SK-N-SH (cell line): ENCODE measurements around the gene PTBP1.

Source experiments
- CHD2 ChIP-seq: fragments of 150-350 bp; IDR thresholded peaks from 2 replicates; pipeline ENCODE4 v1.6.1; 2018; ENCODE audit warnings: low read length; ENCODE audit not compliant: partially characterized antibody
- EZH2phosphoT487 ChIP-seq: fragments of 200-600 bp; sonication (generic); IDR thresholded peaks from 2 replicates; pipeline ENCODE4 v1.6.1; 2017; ENCODE audit warnings: low read depth, mixed run types, mild to moderate bottlenecking, antibody characterized with exemption, moderate library complexity, borderline replicate concordance
- MXI1 ChIP-seq: IDR thresholded peaks from 2 replicates; pipeline ENCODE4 v1.6.1; 2012; ENCODE audit warnings: mild to moderate bottlenecking, low read depth, low read length, improper control_type of control experiment
- POLR2AphosphoS5 ChIP-seq: IDR thresholded peaks from 2 replicates; pipeline ENCODE4 v1.6.1; 2012; ENCODE audit warnings: low read depth, low read length
- REST ChIP-seq: IDR thresholded peaks from 2 replicates; pipeline ENCODE4 v1.6.1; 2012; ENCODE audit warnings: mild to moderate bottlenecking, low read depth, low read length, moderate library complexity
- SIN3A ChIP-seq: IDR thresholded peaks from 2 replicates; pipeline ENCODE4 v1.6.1; 2012; ENCODE audit warnings: low read depth, mild to moderate bottlenecking, low read length, moderate library complexity, borderline replicate concordance
- TF ChIP-seq, protein P1 (sequence below): fragments of 200-600 bp; sonication (generic); IDR thresholded peaks from 2 replicates; pipeline ENCODE4 v1.6.1; 2017; ENCODE audit warnings: antibody characterized with exemption, mild to moderate bottlenecking, moderate library complexity
- TF ChIP-seq, protein P2 (sequence below): IDR thresholded peaks from 2 replicates; pipeline ENCODE4 v1.4.0; 2012; ENCODE audit warnings: low read depth
- TF ChIP-seq, protein P3 (sequence below): fragments of 150-350 bp; IDR thresholded peaks from 2 replicates; pipeline ENCODE4 v1.6.1; 2017; ENCODE audit warnings: antibody characterized with exemption, low read length, low read depth, borderline replicate concordance
- TF ChIP-seq, protein P4 (sequence below): IDR thresholded peaks from 2 replicates; pipeline ENCODE4; 2012

- TF ChIP-seq CHD2 (no peak), EZH2phosphoT487 (no peak), POLR2AphosphoS5 (no peak), REST (no peak), MXI1 (no peak), SIN3A (no peak)
- TF ChIP-seq, protein P1, sequence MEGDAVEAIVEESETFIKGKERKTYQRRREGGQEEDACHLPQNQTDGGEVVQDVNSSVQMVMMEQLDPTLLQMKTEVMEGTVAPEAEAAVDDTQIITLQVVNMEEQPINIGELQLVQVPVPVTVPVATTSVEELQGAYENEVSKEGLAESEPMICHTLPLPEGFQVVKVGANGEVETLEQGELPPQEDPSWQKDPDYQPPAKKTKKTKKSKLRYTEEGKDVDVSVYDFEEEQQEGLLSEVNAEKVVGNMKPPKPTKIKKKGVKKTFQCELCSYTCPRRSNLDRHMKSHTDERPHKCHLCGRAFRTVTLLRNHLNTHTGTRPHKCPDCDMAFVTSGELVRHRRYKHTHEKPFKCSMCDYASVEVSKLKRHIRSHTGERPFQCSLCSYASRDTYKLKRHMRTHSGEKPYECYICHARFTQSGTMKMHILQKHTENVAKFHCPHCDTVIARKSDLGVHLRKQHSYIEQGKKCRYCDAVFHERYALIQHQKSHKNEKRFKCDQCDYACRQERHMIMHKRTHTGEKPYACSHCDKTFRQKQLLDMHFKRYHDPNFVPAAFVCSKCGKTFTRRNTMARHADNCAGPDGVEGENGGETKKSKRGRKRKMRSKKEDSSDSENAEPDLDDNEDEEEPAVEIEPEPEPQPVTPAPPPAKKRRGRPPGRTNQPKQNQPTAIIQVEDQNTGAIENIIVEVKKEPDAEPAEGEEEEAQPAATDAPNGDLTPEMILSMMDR: no peak
- TF ChIP-seq, protein P2, sequence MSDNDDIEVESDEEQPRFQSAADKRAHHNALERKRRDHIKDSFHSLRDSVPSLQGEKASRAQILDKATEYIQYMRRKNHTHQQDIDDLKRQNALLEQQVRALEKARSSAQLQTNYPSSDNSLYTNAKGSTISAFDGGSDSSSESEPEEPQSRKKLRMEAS: no peak
- TF ChIP-seq, protein P3, sequence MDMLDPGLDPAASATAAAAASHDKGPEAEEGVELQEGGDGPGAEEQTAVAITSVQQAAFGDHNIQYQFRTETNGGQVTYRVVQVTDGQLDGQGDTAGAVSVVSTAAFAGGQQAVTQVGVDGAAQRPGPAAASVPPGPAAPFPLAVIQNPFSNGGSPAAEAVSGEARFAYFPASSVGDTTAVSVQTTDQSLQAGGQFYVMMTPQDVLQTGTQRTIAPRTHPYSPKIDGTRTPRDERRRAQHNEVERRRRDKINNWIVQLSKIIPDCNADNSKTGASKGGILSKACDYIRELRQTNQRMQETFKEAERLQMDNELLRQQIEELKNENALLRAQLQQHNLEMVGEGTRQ: no peak
- TF ChIP-seq, protein P4, sequence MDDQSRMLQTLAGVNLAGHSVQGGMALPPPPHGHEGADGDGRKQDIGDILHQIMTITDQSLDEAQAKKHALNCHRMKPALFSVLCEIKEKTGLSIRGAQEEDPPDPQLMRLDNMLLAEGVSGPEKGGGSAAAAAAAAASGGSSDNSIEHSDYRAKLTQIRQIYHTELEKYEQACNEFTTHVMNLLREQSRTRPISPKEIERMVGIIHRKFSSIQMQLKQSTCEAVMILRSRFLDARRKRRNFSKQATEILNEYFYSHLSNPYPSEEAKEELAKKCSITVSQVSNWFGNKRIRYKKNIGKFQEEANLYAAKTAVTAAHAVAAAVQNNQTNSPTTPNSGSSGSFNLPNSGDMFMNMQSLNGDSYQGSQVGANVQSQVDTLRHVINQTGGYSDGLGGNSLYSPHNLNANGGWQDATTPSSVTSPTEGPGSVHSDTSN: no peak
These were observed 2.1 kb upstream of the PTBP1 start for GRCh38 chr19:795073-795611.
